WERI-Rb-1 (cell line): Measurements from ENCODE around the gene HDLBP.

ENCODE experiments used
- DNase-seq: peaks from one replicate; pipeline ENCODE4 v3.0.0-alpha.2; 2020
- H3K27ac ChIP-seq: fragments of 250-450 bp; sonication (Bioruptor Pico); 2 replicates; pipeline ENCODE4 v1.5.1; 2020; ENCODE audit warnings: mild to moderate bottlenecking, moderate library complexity
- H3K27me3 ChIP-seq: fragments of 250-450 bp; sonication (Bioruptor Pico); 2 replicates; pipeline ENCODE4 v1.5.1; 2021; ENCODE audit warnings: mild to moderate bottlenecking, low read depth, moderate library complexity; ENCODE audit not compliant: insufficient read depth, severe bottlenecking
- H3K36me3 ChIP-seq: fragments of 250-450 bp; sonication (Bioruptor Pico); 2 replicates; pipeline ENCODE4 v1.5.1; 2020; ENCODE audit warnings: mild to moderate bottlenecking, moderate library complexity
- H3K4me3 ChIP-seq: 2 replicates; pipeline ENCODE4 v1.5.1; 2011; ENCODE audit warnings: low read depth, mild to moderate bottlenecking, control low read depth, low read length
- H3K9me3 ChIP-seq: fragments of 250-450 bp; sonication (Bioruptor Pico); 2 replicates; pipeline ENCODE4 v1.5.1; 2021; ENCODE audit warnings: mild to moderate bottlenecking, moderate library complexity; ENCODE audit not compliant: severe bottlenecking
- TF ChIP-seq, protein P1 (sequence below): IDR thresholded peaks from 2 replicates; pipeline ENCODE4 v1.5.1; 2011; ENCODE audit warnings: low read depth, mild to moderate bottlenecking, control low read depth, inconsistent platforms, low read length

HDLBP gene

DNA sequence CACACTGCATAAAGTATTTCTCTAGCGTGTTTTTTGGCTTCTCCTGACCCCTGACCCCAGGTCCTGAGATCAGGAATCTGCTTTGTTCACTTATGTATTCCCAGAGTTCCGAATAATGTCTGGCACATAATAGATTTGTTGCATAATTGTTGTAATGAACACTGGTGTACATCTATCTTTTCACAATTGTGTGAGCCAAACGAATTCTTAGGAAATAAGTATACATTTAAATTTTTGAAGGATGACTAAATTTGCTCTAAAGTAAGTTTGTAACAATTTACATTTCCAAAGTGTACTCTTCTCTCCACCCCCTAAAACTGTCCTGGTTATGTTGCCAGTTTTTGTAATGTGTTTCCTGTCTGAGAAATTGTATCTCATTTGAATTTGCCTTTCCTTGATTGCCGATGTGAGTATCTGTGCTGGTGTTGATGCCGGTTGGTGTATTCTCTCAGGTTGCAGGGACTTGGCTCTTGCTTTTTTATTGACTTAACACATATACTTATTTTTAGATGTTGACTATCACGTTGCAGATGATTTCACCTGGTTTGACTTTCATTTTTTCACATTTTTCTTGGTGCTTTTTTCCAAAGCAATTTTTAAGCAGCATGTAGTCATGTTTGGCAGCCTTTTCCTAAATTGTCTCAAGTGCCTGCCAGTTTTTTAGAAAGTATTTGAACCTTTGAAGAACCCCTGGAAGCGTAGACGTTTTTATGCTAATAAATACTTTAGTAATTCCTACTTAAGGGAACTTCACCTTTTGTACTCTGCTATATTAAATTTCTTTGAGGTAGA, 24.6 kb upstream of the HDLBP start:
- H3K4me3 ChIP-seq = no peak overlapping the region
- TF ChIP-seq, protein P1, sequence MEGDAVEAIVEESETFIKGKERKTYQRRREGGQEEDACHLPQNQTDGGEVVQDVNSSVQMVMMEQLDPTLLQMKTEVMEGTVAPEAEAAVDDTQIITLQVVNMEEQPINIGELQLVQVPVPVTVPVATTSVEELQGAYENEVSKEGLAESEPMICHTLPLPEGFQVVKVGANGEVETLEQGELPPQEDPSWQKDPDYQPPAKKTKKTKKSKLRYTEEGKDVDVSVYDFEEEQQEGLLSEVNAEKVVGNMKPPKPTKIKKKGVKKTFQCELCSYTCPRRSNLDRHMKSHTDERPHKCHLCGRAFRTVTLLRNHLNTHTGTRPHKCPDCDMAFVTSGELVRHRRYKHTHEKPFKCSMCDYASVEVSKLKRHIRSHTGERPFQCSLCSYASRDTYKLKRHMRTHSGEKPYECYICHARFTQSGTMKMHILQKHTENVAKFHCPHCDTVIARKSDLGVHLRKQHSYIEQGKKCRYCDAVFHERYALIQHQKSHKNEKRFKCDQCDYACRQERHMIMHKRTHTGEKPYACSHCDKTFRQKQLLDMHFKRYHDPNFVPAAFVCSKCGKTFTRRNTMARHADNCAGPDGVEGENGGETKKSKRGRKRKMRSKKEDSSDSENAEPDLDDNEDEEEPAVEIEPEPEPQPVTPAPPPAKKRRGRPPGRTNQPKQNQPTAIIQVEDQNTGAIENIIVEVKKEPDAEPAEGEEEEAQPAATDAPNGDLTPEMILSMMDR = no peak
- DNase-seq = no peak
- H3K27me3 ChIP-seq = no peaks in the 10 kb centered on the region
- no peaks in the 10 kb centered on the region for H3K9me3 ChIP-seq
- H3K36me3 ChIP-seq = peaks cover 89% of the 10 kb centered on the region
- no peak overlapping the region for H3K27ac ChIP-seq

- Histone ChIP-seq H3K27ac (no peak overlapping the region), H3K9me3 (no peaks in the 10 kb centered on the region), H3K27me3 (no peaks in the 10 kb centered on the region), H3K4me3 (no peak overlapping the region), H3K36me3 (peaks cover 48% of the 10 kb centered on the region)
- TF ChIP-seq, protein P1 = no peak
- DNase-seq = no peak
These were observed 19.3 kb upstream of the HDLBP start for GRCh38 chr2:241334813-241335212.

- Histone ChIP-seq H3K27ac (no peak overlapping the region), H3K9me3 (no peaks in the 10 kb centered on the region), H3K27me3 (no peaks in the 10 kb centered on the region), H3K4me3 (no peak overlapping the region), H3K36me3 (peaks cover 42% of the 10 kb centered on the region)
- DNase-seq = no peak
- TF ChIP-seq, protein P1 = no peak
These were observed 15.1 kb upstream of the HDLBP start for GRCh38 chr2:241330616-241330981.

DNA sequence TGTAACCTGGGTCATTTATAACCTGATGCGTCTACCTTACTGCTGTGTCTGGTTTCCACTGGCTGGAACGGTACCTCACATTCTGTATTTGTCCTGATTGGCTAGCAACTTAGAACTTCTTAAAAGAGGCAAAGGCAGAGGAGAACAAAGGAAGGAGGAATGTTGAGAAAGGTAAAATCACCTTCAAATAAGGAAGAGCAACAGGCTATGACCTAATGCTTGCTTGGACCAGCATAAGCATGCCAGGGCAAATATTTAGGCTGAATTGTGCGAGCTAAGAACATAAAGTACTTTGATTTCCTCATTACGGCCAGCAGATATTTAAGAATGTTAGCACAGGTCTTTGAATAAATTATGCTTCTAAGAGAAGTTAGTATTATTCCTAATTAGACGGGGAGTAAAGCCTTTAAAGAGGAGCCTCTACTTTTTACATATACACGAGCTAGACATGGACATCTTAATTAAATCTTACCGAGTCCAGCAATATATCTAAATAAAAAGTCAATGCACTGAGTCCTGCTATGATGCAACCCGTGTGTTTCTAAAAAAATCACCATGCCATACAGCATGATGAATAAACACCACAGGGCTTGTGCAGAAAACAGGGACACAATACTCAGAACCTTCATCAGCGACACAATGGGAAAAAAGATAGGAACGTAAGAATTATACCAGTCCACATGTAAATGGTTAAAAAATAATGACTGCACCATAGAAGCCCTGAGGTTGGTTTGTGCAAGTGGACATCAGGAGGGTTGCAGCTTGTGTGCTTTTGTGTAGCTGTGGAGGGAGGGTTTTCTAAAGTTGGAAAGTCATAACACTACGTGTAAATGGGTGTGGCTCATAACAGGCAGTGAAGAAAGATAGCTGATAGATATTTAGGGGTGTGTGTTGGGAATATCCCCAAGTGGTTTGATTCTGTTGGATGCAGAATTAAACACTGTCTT, 14.5 kb upstream of the HDLBP start:
- H3K9me3 ChIP-seq = no peaks in the 10 kb centered on the region
- TF ChIP-seq, protein P1 = no peak
- H3K27ac ChIP-seq = no peak overlapping the region
- no peak for DNase-seq
- peaks cover 42% of the 10 kb centered on the region for H3K36me3 ChIP-seq
- no peak overlapping the region for H3K4me3 ChIP-seq
- H3K27me3 ChIP-seq = no peaks in the 10 kb centered on the region

DNA sequence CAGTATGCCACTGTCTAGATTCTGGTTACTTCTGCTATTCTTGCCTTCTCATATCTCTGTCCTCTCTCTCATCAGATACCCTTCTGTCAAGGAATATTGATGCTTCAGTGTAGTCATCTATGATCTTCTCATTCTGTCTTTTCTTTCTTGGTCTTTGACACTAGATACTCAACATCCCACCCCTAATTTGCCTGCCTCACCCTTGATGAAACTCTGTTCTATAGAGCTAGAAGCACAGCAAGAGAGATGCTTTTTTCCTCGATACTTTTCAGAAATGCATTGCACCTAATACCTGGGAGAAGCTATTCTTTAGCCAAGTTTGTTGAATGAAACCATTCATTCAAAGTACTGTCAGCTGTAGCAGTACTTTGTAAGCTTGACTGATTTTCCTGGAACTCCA, 9.8 kb upstream of the HDLBP start:
- Histone ChIP-seq H3K27me3 (no peaks in the 10 kb centered on the region), H3K4me3 (no peak overlapping the region), H3K36me3 (peaks cover 44% of the 10 kb centered on the region), H3K27ac (no peak overlapping the region), H3K9me3 (no peaks in the 10 kb centered on the region)
- no peak for DNase-seq
- TF ChIP-seq, protein P1 = no peak
